ENCODE data around the gene PRPH2.

GRCh38 chr6:42704251-42704936 lies 18.0 kb downstream of the PRPH2 start:
- no peak for TF ChIP-seq ESRRA (CRISPR knock-in tag; IDR thresholded peaks at IDR 0.05; ENCODE audit: borderline replicate concordance)
- no peak for TF ChIP-seq CTCF (IDR thresholded peaks at IDR 0.05)
- no peak for TF ChIP-seq CBFB (CRISPR knock-in tag; IDR thresholded peaks at IDR 0.05; ENCODE audit: low read depth)
- no peak for TF ChIP-seq ATF1 (CRISPR knock-in tag; IDR thresholded peaks at IDR 0.05)
- no peak for TF ChIP-seq JUN (CRISPR knock-in tag; IDR thresholded peaks at IDR 0.05)
- TF ChIP-seq ZNF232 (CRISPR knock-in tag; IDR thresholded peaks at IDR 0.05): no peak; the same call in 1 of the 2 replicates
- TF ChIP-seq ZNF219 (CRISPR knock-in tag; IDR thresholded peaks at IDR 0.05; ENCODE audit: borderline replicate concordance): no peak
- TF ChIP-seq NFE2L1 (CRISPR knock-in tag; IDR thresholded peaks at IDR 0.05): no peak
- no peak for TF ChIP-seq MAX (CRISPR knock-in tag; IDR thresholded peaks at IDR 0.05)
- no peak for TF ChIP-seq KAT7 (CRISPR knock-in tag; IDR thresholded peaks at IDR 0.05; ENCODE audit: borderline replicate concordance)
